Astrocyte (in vitro differentiated cells and primary cell): Measurements from ENCODE around the gene MAS1L. TPM values are rescaled to one million over a fixed set of nuclear protein-coding genes. Genes with fewer than 3 reads are reported as not detected.

ENCODE experiments used
- DNase-seq: peaks from one replicate; pipeline ENCODE4 v3.0.0-alpha.2; 2010; ENCODE audit warnings: low read depth
- FAIRE-seq: peaks from 2 replicates; lab custom pipeline; 2011; peaks lifted over from hg19 to GRCh38; lab: Jason Lieb, UNC
- H2AFZ ChIP-seq: 2 replicates; pipeline ENCODE4 v1.6.0; 2012; ENCODE audit warnings: low read depth, low read length, inconsistent platforms
- H3K27ac ChIP-seq: 2 replicates; pipeline ENCODE4 v1.5.1; 2011; ENCODE audit warnings: low read depth, low read length, inconsistent platforms
- H3K27me3 ChIP-seq: 2 replicates; pipeline ENCODE4 v1.6.0; 2011; ENCODE audit warnings: low read length, inconsistent platforms; ENCODE audit not compliant: insufficient read depth
- H3K36me3 ChIP-seq: 2 replicates; pipeline ENCODE4 v1.5.1; 2011; ENCODE audit warnings: low read length, inconsistent platforms; ENCODE audit not compliant: insufficient read depth
- H3K4me1 ChIP-seq: 2 replicates; pipeline ENCODE4 v1.5.1; 2011; ENCODE audit warnings: low read length, inconsistent platforms; ENCODE audit not compliant: insufficient read depth
- H3K4me2 ChIP-seq: 2 replicates; pipeline ENCODE4 v1.6.0; 2012; ENCODE audit warnings: low read length, inconsistent platforms
- H3K4me3 ChIP-seq: 2 replicates; pipeline ENCODE4 v1.5.1; 2011; ENCODE audit warnings: low read depth, mild to moderate bottlenecking, low read length, inconsistent platforms; ENCODE audit not compliant: insufficient read depth
- H3K79me2 ChIP-seq: 2 replicates; pipeline ENCODE4 v1.6.0; 2012; ENCODE audit warnings: mild to moderate bottlenecking, low read length, inconsistent platforms; ENCODE audit not compliant: insufficient read depth
- H3K9ac ChIP-seq: 2 replicates; pipeline ENCODE4 v1.6.0; 2012; ENCODE audit warnings: mild to moderate bottlenecking, low read length, inconsistent platforms
- H3K9me3 ChIP-seq: 2 replicates; pipeline ENCODE4 v1.5.1; 2012; ENCODE audit warnings: low read depth, mild to moderate bottlenecking, low read length, inconsistent platforms; ENCODE audit not compliant: insufficient read depth
- H4K20me1 ChIP-seq: 2 replicates; pipeline ENCODE4 v1.6.0; 2012; ENCODE audit warnings: low read length, inconsistent platforms; ENCODE audit not compliant: insufficient read depth
- H3K27ac Mint-ChIP-seq: one replicate; pipeline ENCODE4 v1.8.0; 2021; ENCODE audit warnings: mild to moderate bottlenecking, mixed read lengths; ENCODE audit not compliant: unreplicated experiment
- H3K27me3 Mint-ChIP-seq: one replicate; pipeline ENCODE4 v1.8.0; 2021; ENCODE audit warnings: low read depth, mixed read lengths; ENCODE audit not compliant: unreplicated experiment
- H3K36me3 Mint-ChIP-seq: one replicate; pipeline ENCODE4 v1.8.0; 2021; ENCODE audit warnings: low read depth, mixed read lengths; ENCODE audit not compliant: unreplicated experiment
- H3K4me1 Mint-ChIP-seq: one replicate; pipeline ENCODE4 v1.8.0; 2021; ENCODE audit warnings: low read depth, mixed read lengths; ENCODE audit not compliant: unreplicated experiment
- H3K4me3 Mint-ChIP-seq: one replicate; pipeline ENCODE4 v1.8.0; 2021; ENCODE audit warnings: mild to moderate bottlenecking, moderate library complexity, mixed read lengths; ENCODE audit not compliant: unreplicated experiment
- H3K9me3 Mint-ChIP-seq: one replicate; pipeline ENCODE4 v1.8.0; 2021; ENCODE audit warnings: mild to moderate bottlenecking, mixed read lengths; ENCODE audit not compliant: unreplicated experiment
- CTCF ChIP-seq: IDR thresholded peaks from 2 replicates; pipeline ENCODE4 v1.5.1; 2011; ENCODE audit warnings: low read depth, mild to moderate bottlenecking, inconsistent platforms, low read length, moderate library complexity; ENCODE audit not compliant: insufficient read depth
- EZH2 ChIP-seq: IDR thresholded peaks from 2 replicates; pipeline ENCODE4 v1.6.1; 2012; ENCODE audit warnings: mild to moderate bottlenecking, low read length, inconsistent platforms; ENCODE audit not compliant: insufficient read depth
- total RNA-seq: library from RNA; stranded (reverse); gene quantifications from 2 replicates; pipeline ENCODE4 v1.2.1, GENCODE V29; 2021

The MAS1L gene
- total RNA-seq, 1 donor from 2014 or later, result not detected

GRCh38 chr6:29528300-29528931, 40.7 kb upstream of the MAS1L start:
- no peak for DNase-seq
- Histone ChIP-seq H3K4me3 (no peak overlapping the region), H3K9me3 (peaks cover 4% of the 10 kb centered on the region), H4K20me1 (no peaks in the 10 kb centered on the region), H3K4me1 (no peaks in the 10 kb centered on the region), H3K27me3 (no peaks in the 10 kb centered on the region), H3K9ac (no peak overlapping the region), H3K79me2 (no peaks in the 10 kb centered on the region), H3K27ac (no peak overlapping the region), H3K4me2 (no peak overlapping the region), H2AFZ (no peak overlapping the region), H3K36me3 (no peaks in the 10 kb centered on the region)
- H3K27me3 Mint-ChIP-seq, result peaks cover 5% of the 10 kb centered on the region
- H3K27ac Mint-ChIP-seq, result peak overlapping the region; percentile 47
- H3K4me1 Mint-ChIP-seq, result peaks cover 9% of the 10 kb centered on the region
- peaks cover under 1% of the 10 kb centered on the region for H3K36me3 Mint-ChIP-seq
- no peak for FAIRE-seq
- no peak overlapping the region for H3K4me3 Mint-ChIP-seq
- TF ChIP-seq EZH2 (no peak), CTCF (no peak)
- H3K9me3 Mint-ChIP-seq, result no peaks in the 10 kb centered on the region

GRCh38 chr6:29527564-29527963, 39.8 kb upstream of the MAS1L start:
- Mint-ChIP-seq H3K4me3 (no peak overlapping the region), H3K4me1 (peaks cover 9% of the 10 kb centered on the region), H3K9me3 (peaks cover 3% of the 10 kb centered on the region), H3K27me3 (peaks cover 5% of the 10 kb centered on the region), H3K27ac (no peak overlapping the region), H3K36me3 (peaks cover 2% of the 10 kb centered on the region)
- no peak overlapping the region for H3K4me3 ChIP-seq
- FAIRE-seq, result no peak
- H3K36me3 ChIP-seq, result no peaks in the 10 kb centered on the region
- no peaks in the 10 kb centered on the region for H4K20me1 ChIP-seq
- no peak overlapping the region for H3K9ac ChIP-seq
- no peak overlapping the region for H3K27ac ChIP-seq
- no peak for DNase-seq
- no peak for TF ChIP-seq EZH2
- TF ChIP-seq CTCF, result no peak
- H3K27me3 ChIP-seq, result no peaks in the 10 kb centered on the region
- H3K9me3 ChIP-seq, result peaks cover 4% of the 10 kb centered on the region
- H3K4me2 ChIP-seq, result no peak overlapping the region
- H3K79me2 ChIP-seq, result no peaks in the 10 kb centered on the region
- H3K4me1 ChIP-seq, result no peaks in the 10 kb centered on the region
- no peak overlapping the region for H2AFZ ChIP-seq

- Histone ChIP-seq H4K20me1 (no peaks in the 10 kb centered on the region), H3K4me2 (no peak overlapping the region), H2AFZ (no peak overlapping the region), H3K4me3 (no peak overlapping the region), H3K9ac (no peak overlapping the region), H3K27me3 (no peaks in the 10 kb centered on the region), H3K27ac (no peak overlapping the region), H3K36me3 (no peaks in the 10 kb centered on the region), H3K79me2 (no peaks in the 10 kb centered on the region), H3K9me3 (no peaks in the 10 kb centered on the region), H3K4me1 (no peaks in the 10 kb centered on the region)
- Mint-ChIP-seq H3K36me3 (peaks cover 2% of the 10 kb centered on the region), H3K4me1 (peaks cover 9% of the 10 kb centered on the region), H3K27ac (no peak overlapping the region), H3K27me3 (peaks cover 5% of the 10 kb centered on the region), H3K9me3 (peaks cover 3% of the 10 kb centered on the region), H3K4me3 (no peak overlapping the region)
- DNase-seq, result no peak
- FAIRE-seq, result no peak
- TF ChIP-seq EZH2, result no peak
- TF ChIP-seq CTCF, result no peak
Measured at GRCh38 chr6:29527126-29527525, 39.4 kb upstream of the MAS1L start.
